ENCODE results near the gene A2M. TPM values are rescaled to one million over a fixed set of nuclear protein-coding genes. Genes with fewer than 3 reads are reported as not detected.

The A2M gene
- total RNA-seq, 1 donor from 2014 or later, result 1.1 TPM

GRCh38 chr12:9050521-9051157, 65.1 kb downstream of the A2M start:
- DNase-seq (ENCODE audit: low spot score, unreplicated experiment), result no peak
- Mint-ChIP-seq H3K27ac (no peak overlapping the region), H3K4me1 (ENCODE audit: low read depth) (no peaks in the 10 kb centered on the region), H3K27me3 (no peaks in the 10 kb centered on the region), H3K4me3 (ENCODE audit: low read depth) (no peak overlapping the region), H3K9me3 (ENCODE audit: low read depth) (no peaks in the 10 kb centered on the region), H3K36me3 (ENCODE audit: insufficient read depth) (no peaks in the 10 kb centered on the region)
- TF ChIP-seq, protein P1, sequence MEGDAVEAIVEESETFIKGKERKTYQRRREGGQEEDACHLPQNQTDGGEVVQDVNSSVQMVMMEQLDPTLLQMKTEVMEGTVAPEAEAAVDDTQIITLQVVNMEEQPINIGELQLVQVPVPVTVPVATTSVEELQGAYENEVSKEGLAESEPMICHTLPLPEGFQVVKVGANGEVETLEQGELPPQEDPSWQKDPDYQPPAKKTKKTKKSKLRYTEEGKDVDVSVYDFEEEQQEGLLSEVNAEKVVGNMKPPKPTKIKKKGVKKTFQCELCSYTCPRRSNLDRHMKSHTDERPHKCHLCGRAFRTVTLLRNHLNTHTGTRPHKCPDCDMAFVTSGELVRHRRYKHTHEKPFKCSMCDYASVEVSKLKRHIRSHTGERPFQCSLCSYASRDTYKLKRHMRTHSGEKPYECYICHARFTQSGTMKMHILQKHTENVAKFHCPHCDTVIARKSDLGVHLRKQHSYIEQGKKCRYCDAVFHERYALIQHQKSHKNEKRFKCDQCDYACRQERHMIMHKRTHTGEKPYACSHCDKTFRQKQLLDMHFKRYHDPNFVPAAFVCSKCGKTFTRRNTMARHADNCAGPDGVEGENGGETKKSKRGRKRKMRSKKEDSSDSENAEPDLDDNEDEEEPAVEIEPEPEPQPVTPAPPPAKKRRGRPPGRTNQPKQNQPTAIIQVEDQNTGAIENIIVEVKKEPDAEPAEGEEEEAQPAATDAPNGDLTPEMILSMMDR (IDR thresholded peaks at IDR 0.05; ENCODE audit: unreplicated experiment), result no peak

DNA sequence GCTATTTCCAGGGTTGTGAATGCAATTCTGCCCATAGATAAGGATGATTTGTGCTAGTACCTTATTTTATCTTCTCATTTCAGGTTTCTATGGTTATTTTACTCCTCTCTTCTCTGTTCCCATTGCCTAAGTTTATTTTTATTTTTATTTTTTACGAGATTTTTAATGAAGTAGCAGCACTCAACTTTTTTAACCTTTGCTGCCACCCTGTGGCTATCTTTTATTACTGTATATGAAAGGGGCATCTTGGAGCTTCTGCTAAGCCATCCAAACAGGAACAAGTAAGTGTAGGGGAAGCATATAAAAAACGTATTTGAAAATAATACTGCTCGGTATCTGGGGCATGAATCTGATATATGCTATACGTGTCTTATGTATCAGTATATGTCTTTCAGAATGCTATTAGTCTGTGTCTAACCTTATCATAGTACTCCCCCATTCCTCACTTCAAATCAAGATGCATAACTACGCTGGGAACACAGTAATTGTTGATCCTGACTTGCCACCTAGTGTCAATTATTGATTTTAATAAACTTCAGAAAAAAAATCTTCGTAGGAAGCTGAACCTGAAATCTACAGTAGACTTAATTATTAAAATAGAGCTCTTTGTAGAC, 66.1 kb downstream of the A2M start:
- Mint-ChIP-seq H3K4me1 (ENCODE audit: low read depth) (no peaks in the 10 kb centered on the region), H3K9me3 (ENCODE audit: low read depth) (no peaks in the 10 kb centered on the region), H3K27me3 (no peaks in the 10 kb centered on the region), H3K36me3 (ENCODE audit: insufficient read depth) (no peaks in the 10 kb centered on the region), H3K27ac (no peak overlapping the region), H3K4me3 (ENCODE audit: low read depth) (no peak overlapping the region)
- TF ChIP-seq, protein P1 (IDR thresholded peaks at IDR 0.05; ENCODE audit: unreplicated experiment), result peak; percentile 80
- DNase-seq (ENCODE audit: low spot score, unreplicated experiment), result no peak

- no peak overlapping the region for H3K27ac Mint-ChIP-seq
- TF ChIP-seq, protein P1 (IDR thresholded peaks at IDR 0.05; ENCODE audit: unreplicated experiment), result no peak
- H3K36me3 Mint-ChIP-seq (ENCODE audit: insufficient read depth), result no peaks in the 10 kb centered on the region
- no peaks in the 10 kb centered on the region for H3K9me3 Mint-ChIP-seq (ENCODE audit: low read depth)
- no peak for DNase-seq (ENCODE audit: low spot score, unreplicated experiment)
- H3K27me3 Mint-ChIP-seq, result no peaks in the 10 kb centered on the region
- no peak overlapping the region for H3K4me3 Mint-ChIP-seq (ENCODE audit: low read depth)
- no peaks in the 10 kb centered on the region for H3K4me1 Mint-ChIP-seq (ENCODE audit: low read depth)
These were observed 66.8 kb downstream of the A2M start for GRCh38 chr12:9048930-9049329.

- no peaks in the 10 kb centered on the region for H3K9me3 Mint-ChIP-seq (ENCODE audit: low read depth)
- TF ChIP-seq, protein P1 (IDR thresholded peaks at IDR 0.05; ENCODE audit: unreplicated experiment), result no peak
- DNase-seq (ENCODE audit: low spot score, unreplicated experiment), result no peak
- H3K4me1 Mint-ChIP-seq (ENCODE audit: low read depth), result peaks cover 2% of the 10 kb centered on the region
- H3K36me3 Mint-ChIP-seq (ENCODE audit: insufficient read depth), result no peaks in the 10 kb centered on the region
- no peak overlapping the region for H3K27ac Mint-ChIP-seq
- H3K27me3 Mint-ChIP-seq, result no peaks in the 10 kb centered on the region
- H3K4me3 Mint-ChIP-seq (ENCODE audit: low read depth), result no peak overlapping the region
These were observed 68.6 kb downstream of the A2M start for GRCh38 chr12:9047105-9047504.

DNA sequence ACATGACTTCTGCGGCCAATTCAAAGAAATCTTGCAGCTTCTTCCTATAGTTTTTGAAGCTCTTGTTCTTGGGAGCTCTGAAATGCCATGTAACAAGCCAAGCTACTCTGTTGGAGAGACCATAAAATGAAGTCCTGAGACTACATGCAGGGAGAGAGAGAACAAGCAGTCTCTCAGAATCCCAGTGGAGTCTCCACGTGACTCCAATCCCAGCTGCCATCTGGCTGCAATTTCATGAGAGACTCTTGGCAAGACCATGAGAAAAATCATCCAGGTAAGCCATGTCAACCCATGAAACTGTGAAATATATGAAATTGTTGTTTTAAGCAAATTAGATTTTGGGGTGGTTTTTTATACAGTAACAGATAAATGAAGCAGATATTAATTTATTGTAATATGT, 72.0 kb downstream of the A2M start:
- Mint-ChIP-seq H3K9me3 (ENCODE audit: low read depth) (no peaks in the 10 kb centered on the region), H3K4me1 (ENCODE audit: low read depth) (peaks cover 5% of the 10 kb centered on the region), H3K36me3 (ENCODE audit: insufficient read depth) (no peaks in the 10 kb centered on the region), H3K27ac (no peak overlapping the region), H3K27me3 (peaks cover 2% of the 10 kb centered on the region), H3K4me3 (ENCODE audit: low read depth) (no peak overlapping the region)
- TF ChIP-seq, protein P1 (IDR thresholded peaks at IDR 0.05; ENCODE audit: unreplicated experiment), result no peak
- no peak for DNase-seq (ENCODE audit: low spot score, unreplicated experiment)
